Stimulated activated CD8-positive, alpha-beta memory T cell treated with anti-CD3 and anti-CD28 coated beads, Interleukin-2, amount 100 ng/mL, for 48 hours (primary cell): Measurements from ENCODE around the gene TNNI2.

Experiments
- DNase-seq, 2 donors: peaks; one replicate each; pipeline ENCODE4 v3.0.0-alpha.2; 2020; ENCODE audit warnings: low read depth in 2 of 2

TNNI2 gene

DNA sequence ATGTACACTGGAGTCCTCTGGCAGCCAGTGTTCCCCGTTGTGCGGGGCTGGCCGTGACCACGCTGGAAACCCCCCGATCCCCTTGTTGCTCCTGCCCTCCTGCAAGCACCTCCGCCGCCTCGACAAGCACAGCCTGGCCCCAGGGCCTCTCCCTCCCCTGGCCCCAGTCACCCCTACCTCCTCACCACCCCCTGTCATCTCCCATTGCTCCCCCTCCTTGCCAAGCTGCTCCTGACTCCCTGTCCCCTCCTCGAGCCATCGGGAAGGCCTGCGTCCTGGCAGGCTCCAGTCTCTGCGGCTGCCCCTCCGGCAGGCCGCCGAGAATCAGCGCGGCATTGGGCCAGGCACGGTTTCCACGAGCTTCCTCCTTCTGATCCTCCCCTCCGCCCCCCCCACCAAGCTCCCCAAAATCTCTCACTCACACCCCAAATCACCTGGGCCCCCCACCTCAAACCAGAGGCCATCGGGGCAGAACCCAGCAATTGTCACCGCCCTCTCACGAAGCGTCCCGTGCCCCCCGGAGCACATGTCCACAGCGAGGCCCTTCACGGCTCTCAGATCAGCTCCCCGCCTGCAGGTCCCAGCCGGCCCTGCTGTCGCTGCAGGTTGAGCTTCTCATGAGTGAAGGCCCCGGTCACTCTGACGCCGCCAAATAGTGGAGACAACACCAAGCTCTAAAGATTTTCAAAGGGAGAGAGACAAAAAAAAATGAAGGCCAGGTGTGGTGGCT lies 8.4 kb downstream of the TNNI2 start:
- DNase-seq = no peak

DNA sequence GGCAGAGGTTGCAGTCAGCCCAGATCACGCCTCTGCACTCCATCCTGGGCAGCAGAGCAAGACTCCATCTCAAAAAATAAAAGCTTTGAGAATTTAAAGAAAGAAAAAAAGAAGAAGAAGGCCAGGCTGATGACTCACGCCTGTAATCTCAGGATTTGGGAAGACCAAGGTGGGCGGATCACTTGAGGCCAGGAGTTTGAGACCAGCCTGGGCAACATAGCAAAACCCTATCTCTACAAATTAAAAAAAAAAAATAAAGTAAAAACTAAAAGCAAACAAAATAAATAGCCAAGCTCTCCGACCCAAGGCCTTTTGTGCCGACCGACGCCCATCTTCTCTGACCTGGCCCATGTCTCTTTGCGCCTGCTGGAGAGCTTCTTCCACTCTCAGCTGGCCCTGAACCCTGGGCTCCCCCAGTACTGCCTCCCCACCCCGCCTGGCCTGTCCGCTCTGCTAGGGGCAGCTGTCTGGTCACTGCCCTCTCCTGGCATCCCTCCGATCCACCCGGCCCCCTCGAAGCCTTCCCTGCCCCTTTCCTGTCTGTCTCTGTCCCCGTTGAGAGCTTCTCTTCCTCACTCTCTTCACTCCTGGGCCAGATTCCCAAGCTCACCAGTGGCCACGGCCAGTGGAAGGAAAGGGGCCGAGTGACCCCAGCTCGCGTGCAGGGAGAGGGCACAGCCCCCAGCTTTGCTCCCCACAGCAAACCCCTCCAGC lies 9.3 kb downstream of the TNNI2 start:
- DNase-seq = no peak

DNA sequence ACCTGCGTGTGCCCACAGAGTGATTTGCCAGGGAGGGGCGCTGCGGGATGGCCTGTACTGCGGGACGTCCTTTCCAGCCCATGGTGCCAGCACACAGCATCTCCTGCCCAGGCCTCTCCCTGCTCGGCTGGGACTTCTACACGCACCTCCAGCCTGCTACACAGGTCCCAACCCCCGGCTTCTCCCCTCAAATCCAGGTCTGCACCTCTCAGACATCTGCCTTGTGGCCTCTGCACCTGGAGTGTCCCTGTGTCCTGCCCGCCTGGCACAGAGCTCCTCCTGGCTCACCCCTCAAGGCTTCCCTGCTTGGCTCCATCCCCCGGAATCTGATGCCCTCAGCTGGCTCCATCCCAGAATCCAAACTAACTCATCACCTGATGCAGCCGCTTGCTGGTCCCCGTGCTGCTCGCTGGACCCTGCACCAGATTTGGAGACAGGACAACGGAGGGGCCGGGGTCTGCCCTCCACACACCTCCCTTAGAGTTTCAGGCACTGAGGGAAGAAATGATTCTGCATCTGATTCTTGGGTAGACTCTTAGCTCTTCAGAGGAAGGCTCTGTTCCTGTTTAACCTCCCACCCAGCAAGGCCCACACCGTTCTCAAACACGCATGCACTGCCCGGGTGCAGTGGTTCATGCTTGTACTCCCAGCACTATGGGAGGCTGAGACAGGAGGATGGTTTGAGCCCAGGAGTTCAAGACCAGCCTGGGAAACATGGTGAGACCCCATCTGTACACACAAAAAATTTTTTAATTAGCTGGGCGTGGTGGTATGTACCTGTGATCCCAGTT lies 10.1 kb downstream of the TNNI2 start:
- no peak for DNase-seq

DNA sequence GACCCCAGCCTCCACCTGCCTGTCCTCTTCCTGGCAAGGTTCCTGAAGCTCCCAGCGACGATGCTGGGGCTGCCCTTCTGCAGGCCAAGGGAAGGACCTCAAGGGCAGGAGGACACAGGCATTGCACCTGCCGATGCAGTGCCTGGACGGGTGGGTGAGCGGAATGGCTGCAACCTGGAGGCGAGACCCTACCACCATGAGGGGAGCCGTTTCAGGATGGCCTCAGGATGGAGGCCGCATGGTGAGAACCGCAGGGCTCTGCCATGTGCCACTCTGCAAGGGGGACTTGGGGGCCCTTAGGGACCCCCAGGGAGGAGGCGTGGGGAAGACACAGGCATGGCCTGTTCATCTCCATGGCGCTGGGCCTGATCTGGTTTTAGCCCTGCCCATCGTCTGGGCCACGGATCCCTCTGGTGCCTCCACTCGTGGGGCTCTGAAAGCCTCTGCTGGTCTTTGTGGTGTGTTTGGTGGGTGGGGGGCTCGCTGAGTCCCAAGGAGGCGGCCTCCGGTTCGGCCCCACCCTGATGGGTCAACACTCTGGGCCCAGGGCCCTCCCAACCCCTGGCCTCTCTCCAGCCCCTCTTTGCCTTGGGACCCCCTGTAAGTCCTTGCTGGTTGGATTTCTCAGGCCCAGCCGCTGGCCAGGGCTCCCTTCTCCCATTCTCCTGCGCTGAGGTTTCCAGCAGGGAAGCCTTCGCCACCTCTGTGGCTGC lies 12.8 kb downstream of the TNNI2 start:
- DNase-seq = no peak

DNA sequence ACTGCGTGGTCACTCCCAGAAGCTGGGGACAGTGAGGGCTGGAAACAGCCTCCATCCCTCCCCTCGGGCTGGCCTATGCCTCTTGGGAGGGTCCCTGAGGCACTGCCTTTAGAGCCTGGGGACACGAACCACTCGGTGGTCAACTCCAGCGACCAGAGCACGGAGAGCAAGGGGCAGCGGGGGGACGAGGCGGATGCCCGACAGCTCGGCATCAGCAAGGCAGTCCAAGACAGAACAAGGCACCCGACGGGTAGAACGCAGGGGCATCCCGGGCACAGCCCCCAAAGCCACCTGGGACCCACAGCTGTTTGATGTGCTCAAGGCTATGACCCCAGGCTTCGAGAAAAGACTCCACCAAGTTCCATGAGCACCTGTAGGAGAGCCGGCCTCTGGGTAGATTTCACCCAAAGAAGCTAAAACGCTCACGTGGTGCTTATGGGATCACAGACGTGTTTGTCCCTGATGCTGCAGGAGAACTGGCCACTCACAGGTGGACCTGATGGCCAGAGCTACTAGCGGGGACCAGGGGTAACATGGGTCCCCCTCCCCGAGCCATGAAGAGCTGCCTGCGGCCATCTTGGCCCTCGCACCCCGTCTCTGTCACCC lies 13.6 kb downstream of the TNNI2 start:
- DNase-seq = no peak

DNA sequence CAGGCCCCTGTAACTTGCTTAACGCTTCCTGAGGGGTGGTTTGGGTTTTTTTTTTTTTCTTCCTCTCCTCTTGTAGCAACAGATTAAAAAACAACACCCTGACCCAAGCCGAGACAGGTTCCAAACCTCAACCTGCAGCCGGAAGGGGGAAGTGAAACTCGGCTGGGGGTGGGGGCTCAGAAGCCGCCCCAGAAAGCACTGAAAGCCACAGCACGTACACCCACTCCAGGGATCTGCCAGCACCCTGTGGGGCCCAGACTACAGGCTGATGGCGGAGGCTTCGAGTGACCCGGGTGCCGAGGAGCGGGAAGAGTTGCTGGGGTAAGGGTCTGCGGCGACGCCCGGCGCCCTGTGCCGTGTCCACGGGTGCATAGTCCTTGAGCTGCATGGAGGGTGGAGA lies 14.1 kb downstream of the TNNI2 start, which contains the start of gene LSP1:
Gene LSP1 (plus strand): TSS at position 208 of the 400 bp plus-strand sequence. CDS start 61 bp downstream, at position 269.
- peak; percentile 76 to 80 for DNase-seq

DNA sequence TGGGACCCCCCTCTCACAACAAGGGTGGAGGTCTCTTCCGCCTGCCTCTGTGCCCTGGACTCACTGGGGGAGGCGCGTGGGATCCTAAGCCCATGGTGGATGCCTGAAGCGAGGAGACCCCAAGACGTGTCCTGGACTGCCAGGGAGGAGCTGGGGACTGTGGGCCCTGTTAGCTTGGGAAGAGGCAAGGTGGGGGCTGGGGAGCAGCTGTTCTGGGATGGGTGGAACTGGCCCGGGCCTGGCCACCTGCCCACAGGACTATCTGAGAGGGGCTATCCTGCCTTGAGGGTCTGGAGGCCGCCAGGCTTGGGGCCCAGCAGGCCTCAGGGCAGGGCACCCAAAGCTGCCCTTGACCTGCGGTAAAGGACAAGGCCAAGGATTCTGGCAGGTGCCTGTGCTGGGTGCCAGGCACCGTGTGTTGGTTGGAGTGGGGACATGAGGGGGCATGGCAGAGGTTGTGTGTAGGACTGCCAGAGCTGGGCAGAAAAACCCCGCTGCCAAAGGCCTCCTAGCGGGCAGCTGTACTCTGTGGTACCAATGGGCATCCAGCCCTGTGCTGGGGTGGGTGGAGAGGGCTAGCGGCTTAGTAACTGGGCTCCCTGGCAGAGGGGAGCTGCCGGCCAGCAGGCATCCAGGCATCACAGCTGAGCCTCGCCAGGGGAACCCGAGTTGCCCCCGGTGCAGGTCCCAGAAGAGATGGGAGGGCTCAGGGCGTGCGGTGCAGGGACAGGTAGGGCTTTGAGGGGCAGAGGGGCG lies 14.8 kb downstream of the TNNI2 start:
- no peak for DNase-seq

DNA sequence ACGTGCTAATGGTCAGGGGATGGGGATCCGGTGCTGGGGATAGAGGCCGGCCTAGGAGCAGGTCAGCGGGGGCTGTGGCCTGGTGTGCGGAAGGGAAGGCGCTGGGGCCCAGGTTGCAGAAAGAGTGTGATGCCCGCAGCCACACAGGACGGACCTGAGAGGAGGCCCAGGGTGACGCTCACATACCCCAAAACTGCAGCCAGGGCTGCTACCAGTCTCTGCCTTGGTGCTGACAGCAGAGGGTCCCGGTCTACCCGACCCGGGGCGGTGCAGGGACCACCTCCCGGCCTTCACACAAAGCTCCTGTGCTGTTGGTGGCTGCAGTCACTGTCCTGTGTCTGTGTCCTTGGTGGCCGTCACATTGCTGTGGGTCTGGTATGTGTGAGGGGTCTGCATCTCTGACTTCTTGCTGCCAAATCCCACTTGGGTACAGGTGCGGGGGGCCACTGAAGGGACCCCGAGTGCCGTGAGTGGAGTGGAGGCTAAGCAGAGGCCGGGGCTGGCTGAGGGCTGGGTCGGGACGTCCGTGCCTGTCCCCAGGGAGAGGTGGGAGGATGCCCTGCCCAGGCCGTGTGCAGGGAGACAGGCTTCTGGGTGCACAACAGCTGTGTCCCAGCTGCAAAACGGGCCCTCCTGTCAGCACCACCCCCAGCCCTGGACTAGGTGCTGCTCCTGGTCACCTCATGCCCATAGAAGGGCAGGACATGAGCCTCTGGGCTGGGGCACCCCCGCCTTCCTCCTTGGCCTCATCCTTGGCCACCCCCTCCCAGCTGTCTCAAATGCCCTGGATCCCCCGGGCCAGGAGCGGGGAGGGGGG lies 15.6 kb downstream of the TNNI2 start:
- no peak for DNase-seq

DNA sequence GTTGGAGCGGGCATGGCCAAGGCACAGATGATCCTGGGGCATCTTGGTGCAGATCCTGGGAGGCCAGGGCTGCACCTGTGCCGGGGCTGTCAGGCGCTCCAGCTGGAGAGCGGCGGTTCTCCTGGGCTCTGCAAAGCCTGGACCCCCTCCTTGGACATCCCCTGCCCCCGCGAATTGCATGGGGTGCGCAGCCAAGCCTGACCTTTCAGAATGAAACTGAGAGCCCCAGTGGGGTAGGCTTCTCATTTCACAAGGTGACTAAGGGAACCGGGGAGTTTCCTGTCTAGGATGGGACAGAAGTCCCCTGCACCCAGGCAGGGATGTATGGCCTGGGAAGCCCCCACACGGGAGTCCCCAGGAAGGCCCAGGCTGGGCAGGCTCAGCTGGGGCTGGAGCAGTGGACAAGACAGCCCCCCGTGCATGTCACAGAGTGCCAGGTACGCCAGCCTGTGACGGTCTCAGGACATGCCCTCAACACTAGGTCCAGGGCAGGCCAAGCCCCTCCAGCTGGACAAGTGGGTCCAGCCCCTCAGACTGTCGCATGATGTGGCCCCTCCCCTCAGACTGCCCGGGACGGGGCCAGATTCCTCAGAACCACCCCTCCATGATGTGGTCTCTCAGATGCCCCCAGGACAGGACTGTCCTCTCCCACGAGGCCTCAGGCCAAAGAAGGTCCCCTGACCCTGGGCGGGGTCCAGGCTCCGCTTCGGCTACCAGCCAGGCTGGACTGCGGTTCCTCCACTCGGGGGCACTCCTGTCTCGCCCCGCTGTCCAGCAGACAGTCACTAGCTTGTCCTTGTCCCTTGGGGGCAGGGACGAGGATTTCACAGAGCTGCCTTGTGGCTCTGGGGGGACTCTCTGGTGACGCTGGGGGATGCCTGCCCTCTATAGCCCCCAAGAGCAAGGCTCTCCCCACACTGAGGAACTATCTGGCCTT lies 16.4 kb downstream of the TNNI2 start:
- DNase-seq = peak in 1 of 2 donors; percentile 57

DNA sequence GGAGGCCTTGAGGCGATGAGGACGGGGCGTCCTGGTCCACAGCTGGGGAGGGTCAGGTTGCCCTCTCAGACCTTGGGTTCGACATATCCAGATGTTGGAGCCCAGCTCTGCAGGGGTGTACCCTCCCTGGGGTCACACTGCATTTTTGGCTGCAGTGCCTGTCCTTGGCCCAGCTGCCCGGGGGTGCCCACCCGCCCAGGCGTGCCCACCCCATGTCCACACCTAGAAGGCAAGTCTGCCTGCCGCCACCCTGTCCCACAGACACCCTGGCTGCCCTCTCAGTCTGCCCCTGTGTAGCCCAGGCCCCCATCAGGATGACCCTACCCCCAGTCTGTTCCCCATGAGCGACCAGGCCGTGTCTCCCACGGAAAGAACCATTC lies 17.1 kb downstream of the TNNI2 start:
- DNase-seq = no peak

DNA sequence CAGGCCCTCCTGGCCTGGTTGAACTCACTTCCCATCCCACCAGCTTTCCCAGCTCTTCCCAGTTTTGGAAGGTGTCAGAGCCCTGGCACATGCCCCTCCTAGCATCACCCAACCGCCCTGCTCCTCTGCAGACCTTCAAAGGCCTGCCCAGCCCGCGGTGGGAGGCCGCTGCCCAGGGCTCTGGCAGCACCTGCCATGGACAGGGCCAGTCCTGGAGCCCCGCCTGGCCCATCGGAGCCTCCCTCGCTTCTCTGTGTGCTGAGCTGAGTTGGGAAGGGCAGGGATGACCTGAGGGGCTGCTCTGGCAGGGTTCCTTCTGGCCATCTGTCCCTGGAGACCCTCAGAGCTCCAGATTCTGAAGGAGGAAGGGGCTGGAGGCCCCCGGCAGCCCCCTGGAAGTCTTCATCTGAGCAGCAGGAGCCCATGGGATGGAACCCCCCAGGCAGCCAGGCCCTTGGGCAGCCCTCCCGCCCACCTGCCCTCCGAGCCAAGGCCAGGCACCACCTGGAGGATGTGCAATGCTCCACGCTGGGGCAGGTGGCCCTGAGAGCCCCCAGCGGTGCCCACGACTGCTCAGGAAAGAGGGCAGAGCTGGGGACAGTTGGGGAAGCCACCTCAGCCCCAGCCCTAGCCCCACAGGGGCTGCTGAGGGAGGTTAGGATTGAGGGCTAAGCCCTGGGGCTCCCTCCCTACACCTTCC lies 17.7 kb downstream of the TNNI2 start:
- no peak for DNase-seq

DNA sequence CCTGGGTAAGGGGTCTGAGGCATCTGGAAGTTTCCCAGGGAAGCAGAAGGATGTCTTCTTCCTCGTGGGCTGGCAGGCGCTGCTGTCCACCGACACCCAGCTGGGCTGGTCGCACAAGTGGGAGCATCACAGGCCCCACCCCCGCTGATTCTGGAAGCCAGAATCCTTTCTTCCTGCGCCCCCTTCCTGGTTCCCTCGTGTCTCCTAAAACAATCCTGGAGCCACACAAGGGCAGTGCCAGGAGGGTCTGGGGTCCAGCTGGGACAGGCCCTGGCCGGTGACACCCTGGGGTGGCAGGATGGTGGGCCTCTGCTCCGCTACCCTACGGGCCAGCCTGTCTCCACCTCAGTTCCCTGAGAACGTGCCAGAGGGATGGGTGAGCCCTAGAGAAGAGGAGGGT lies 18.3 kb downstream of the TNNI2 start:
- DNase-seq = no peak

DNA sequence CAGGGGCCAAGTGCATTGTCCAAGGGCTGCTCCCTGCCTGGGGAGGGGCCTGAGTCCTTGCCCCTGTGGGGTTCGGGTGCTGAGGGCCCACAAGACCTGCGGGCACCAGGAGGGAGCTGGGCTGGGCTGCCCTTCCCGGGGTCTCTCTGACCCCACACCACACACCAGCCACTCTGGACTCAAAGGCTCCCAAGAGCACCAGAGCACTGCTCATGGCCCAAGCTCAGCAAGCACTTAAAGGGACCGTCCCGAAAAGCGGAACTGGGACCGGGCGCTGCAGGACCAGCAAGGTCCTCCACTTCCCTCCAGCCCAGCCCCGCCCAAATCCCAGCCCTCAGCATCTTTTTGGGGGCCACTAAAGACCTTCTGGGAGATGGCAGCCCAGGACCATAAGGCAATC lies 19.4 kb downstream of the TNNI2 start:
- DNase-seq = no peak

DNA sequence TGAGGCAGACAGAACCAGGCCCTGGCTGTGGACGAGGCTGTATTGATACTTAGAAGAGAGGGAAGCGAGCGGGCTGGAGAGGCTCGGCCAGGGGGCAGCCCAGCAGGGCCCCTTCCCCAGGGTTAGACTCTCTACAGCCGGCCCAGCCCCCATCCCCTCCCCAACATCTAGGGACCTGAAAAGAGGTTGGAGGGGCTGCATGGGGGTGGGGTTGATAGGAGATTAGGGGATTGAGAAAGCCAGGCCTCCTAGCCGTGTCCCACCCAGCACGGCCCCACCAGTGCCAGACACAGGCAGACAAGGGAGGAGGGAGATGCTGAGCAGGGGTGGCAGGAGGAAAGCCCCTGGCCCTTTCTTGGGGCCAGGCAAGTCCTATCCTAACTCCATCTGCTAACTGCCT lies 19.8 kb downstream of the TNNI2 start:
- DNase-seq = no peak

DNA sequence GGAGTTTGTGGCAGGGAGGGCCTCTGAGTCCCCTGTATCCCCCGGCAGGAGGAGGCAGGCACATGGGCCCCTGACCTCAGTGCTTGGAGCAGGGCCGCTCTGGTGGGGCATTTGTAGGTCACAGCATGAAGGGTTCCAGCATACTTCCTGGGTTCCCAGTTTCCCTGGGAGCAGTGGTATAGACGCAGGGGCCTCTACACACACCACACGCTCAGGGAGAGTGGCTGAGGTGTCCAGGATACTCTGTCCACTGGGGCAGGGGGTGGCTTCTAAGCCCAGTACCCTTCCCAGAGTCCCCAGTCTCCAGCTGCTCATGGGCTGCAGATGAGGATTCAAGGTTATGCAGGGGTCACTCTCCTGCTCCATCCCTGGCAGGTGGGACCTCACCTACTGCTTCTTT lies 20.2 kb downstream of the TNNI2 start:
- DNase-seq = no peak

DNA sequence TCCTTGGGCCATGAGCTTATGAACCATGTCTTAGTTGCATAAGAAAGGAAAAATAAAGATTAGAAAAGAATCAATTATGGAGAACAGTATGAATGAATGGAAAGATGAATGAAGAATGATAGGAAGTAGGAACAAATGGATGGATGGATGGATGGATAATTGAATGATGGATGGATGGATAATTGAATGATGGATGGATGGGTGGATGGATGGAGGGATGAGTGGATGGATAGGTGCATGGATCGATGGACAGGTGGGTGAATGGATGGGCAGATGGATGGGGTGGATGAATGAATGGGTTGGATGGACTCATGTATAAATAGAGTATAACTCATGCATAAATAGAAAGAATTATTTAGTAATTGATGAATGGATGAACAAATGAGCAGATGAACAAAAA lies 21.3 kb downstream of the TNNI2 start:
- no peak for DNase-seq

DNA sequence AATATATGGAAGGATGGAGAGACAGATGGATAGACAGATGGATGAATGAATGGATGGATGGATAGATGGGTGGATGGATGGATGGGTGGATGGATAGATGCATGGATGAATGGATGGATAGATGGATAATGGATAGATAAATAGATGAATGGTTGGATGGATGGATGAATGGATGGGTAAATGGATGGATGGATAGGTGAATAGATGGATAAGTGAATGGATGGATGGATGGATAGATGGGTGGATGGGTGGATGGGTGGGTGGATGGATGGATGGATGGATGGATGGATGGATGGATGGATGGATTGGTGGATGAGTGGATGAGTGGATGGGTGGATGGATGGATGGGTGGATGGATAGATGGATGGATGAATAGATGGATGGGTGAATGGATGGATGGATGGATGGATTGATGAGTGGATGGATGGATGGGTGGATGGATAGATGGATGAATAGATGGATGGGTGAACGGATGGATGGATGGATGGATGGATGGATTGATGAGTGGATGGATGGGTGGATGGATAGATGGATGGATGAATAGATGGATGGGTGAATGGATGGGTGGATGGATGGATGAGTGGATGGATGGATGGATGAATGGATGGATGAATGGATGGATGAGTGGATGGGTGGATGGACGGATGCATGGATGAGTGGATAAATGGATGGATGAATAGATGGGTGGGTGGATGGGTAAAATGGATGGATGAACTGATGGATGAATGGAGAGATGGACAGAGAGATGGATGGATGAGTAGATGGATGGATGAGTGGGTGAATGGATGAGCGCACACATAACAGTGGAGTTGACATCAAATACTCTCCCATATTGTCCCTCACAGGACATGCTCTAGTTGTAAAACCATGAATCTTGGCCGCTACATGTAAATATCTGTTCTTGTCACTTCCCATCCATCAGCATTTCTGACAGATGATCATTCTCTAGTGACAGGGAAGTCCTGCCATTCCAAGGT lies 22.9 kb downstream of the TNNI2 start:
- no peak for DNase-seq
